ENCODE results near the gene NAE1. TPM values are rescaled to one million over a fixed set of nuclear protein-coding genes. Genes with fewer than 3 reads are reported as not detected.

The NAE1 gene
- total RNA-seq, 1 experiment from 2014 or later = 212 TPM

GRCh38 chr16:66851166-66851964 lies 20.6 kb upstream of the NAE1 start:
- DNase-seq (ENCODE audit: extremely low read depth, low read depth) = no peak

GRCh38 chr16:66850115-66850815 lies 19.5 kb upstream of the NAE1 start:
- no peak for DNase-seq (ENCODE audit: extremely low read depth, low read depth)

GRCh38 chr16:66849549-66849948 lies 18.8 kb upstream of the NAE1 start:
- no peak for DNase-seq (ENCODE audit: extremely low read depth, low read depth)

GRCh38 chr16:66849021-66849420 lies 18.2 kb upstream of the NAE1 start:
- no peak for DNase-seq (ENCODE audit: extremely low read depth, low read depth)

- DNase-seq (ENCODE audit: extremely low read depth, low read depth) = no peak
Observed at GRCh38 chr16:66848172-66848571, 17.4 kb upstream of the NAE1 start.

- no peak for DNase-seq (ENCODE audit: extremely low read depth, low read depth)
Observed at GRCh38 chr16:66847533-66848067, 16.8 kb upstream of the NAE1 start.

GRCh38 chr16:66846831-66847230 lies 16.1 kb upstream of the NAE1 start:
- no peak for DNase-seq (ENCODE audit: extremely low read depth, low read depth)

- no peak for DNase-seq (ENCODE audit: extremely low read depth, low read depth)
Observed at GRCh38 chr16:66846266-66846665, 15.5 kb upstream of the NAE1 start.

- no peak for DNase-seq (ENCODE audit: extremely low read depth, low read depth)
Observed at GRCh38 chr16:66845791-66846221, 15.0 kb upstream of the NAE1 start.

- DNase-seq (ENCODE audit: extremely low read depth, low read depth) = no peak
Observed at GRCh38 chr16:66845080-66845410, 14.3 kb upstream of the NAE1 start.

GRCh38 chr16:66844342-66845079 lies 13.7 kb upstream of the NAE1 start, which contains the start of gene CA7:
TSS of gene CA7 (plus strand) at chr16:66844414. CDS start at chr16:66844488, 74 bp downstream.
- DNase-seq (ENCODE audit: extremely low read depth, low read depth) = no peak

GRCh38 chr16:66844009-66844341 lies 13.2 kb upstream of the NAE1 start:
- DNase-seq (ENCODE audit: extremely low read depth, low read depth) = no peak

GRCh38 chr16:66843191-66843590 lies 12.4 kb upstream of the NAE1 start:
- DNase-seq (ENCODE audit: extremely low read depth, low read depth) = no peak

GRCh38 chr16:66842765-66843164 lies 12.0 kb upstream of the NAE1 start:
- DNase-seq (ENCODE audit: extremely low read depth, low read depth) = no peak

GRCh38 chr16:66841366-66841765 lies 10.6 kb upstream of the NAE1 start:
- no peak for DNase-seq (ENCODE audit: extremely low read depth, low read depth)

- DNase-seq (ENCODE audit: extremely low read depth, low read depth) = no peak
Observed at GRCh38 chr16:66840883-66841282, 10.1 kb upstream of the NAE1 start.

GRCh38 chr16:66834746-66835145 lies 4.0 kb upstream of the NAE1 start:
- DNase-seq (ENCODE audit: extremely low read depth, low read depth) = no peak

GRCh38 chr16:66832661-66833305 lies 2.0 kb upstream of the NAE1 start:
- DNase-seq (ENCODE audit: extremely low read depth, low read depth) = no peak

- DNase-seq (ENCODE audit: extremely low read depth, low read depth) = no peak
Observed at GRCh38 chr16:66832190-66832589, 1.4 kb upstream of the NAE1 start.

- DNase-seq (ENCODE audit: extremely low read depth, low read depth) = no peak
Observed at GRCh38 chr16:66824006-66824405, 6.8 kb downstream of the NAE1 start.

- no peak for DNase-seq (ENCODE audit: extremely low read depth, low read depth)
Observed at GRCh38 chr16:66814734-66815133, 16.0 kb downstream of the NAE1 start.

Data from NCI-H460 (cell line).